H9 (cell line): ENCODE data around the gene NKX2-2. TPM values are rescaled to one million over a fixed set of nuclear protein-coding genes. Genes with fewer than 3 reads are reported as not detected.

ENCODE experiments used
- DNase-seq: peaks from one replicate; pipeline ENCODE4 v3.0.0-alpha.2; 2017
- H2AFZ ChIP-seq: one replicate; pipeline ENCODE4 v1.6.1; 2013; ENCODE audit warnings: mild to moderate bottlenecking, low read length, control low read depth, moderate library complexity
- H2AK5ac ChIP-seq: 2 replicates; pipeline ENCODE4 v1.6.1; 2013; ENCODE audit warnings: low read length, control low read depth, mixed read lengths; ENCODE audit not compliant: insufficient read length
- H2BK120ac ChIP-seq: one replicate; pipeline ENCODE4 v1.6.1; 2013; ENCODE audit warnings: low read depth, mild to moderate bottlenecking, low read length, control low read depth, inconsistent platforms; ENCODE audit not compliant: poor library complexity, severe bottlenecking
- H2BK12ac ChIP-seq: 2 replicates; pipeline ENCODE4 v1.6.1; 2013; ENCODE audit warnings: low read length, control low read depth, mixed read lengths, low read depth; ENCODE audit not compliant: insufficient read length
- H2BK15ac ChIP-seq: 2 replicates; pipeline ENCODE4 v1.6.1; 2013; ENCODE audit warnings: low read depth, low read length, control low read depth
- H2BK20ac ChIP-seq: one replicate; pipeline ENCODE4 v1.6.1; 2013; ENCODE audit warnings: low read depth, mild to moderate bottlenecking, low read length, control low read depth, inconsistent platforms; ENCODE audit not compliant: poor library complexity, severe bottlenecking
- H2BK5ac ChIP-seq: 2 replicates; pipeline ENCODE4 v1.6.1; 2013; ENCODE audit warnings: low read length, control low read depth, mixed read lengths; ENCODE audit not compliant: insufficient read length
- H3K14ac ChIP-seq: 2 replicates; pipeline ENCODE4 v1.6.1; 2013; ENCODE audit warnings: low read length, control low read depth; ENCODE audit not compliant: insufficient read depth
- H3K18ac ChIP-seq: 2 replicates; pipeline ENCODE4 v1.6.1; 2013; ENCODE audit warnings: low read depth, mild to moderate bottlenecking, mixed read lengths, low read length, control low read depth; ENCODE audit not compliant: insufficient read length
- H3K23ac ChIP-seq: 2 replicates; pipeline ENCODE4 v1.6.1; 2013; ENCODE audit warnings: low read length, control low read depth, mixed read lengths, low read depth; ENCODE audit not compliant: insufficient read length
- H3K23me2 ChIP-seq: 2 replicates; pipeline ENCODE4 v1.6.1; 2013; ENCODE audit warnings: low read depth, mild to moderate bottlenecking, mixed read lengths, low read length, control low read depth; ENCODE audit not compliant: insufficient read length, poor library complexity, severe bottlenecking
- H3K27ac ChIP-seq: 2 replicates; pipeline ENCODE4 v1.5.1; 2013; ENCODE audit warnings: low read length, control low read depth, mixed read lengths, low read depth; ENCODE audit not compliant: insufficient read length
- H3K27me3 ChIP-seq: 2 replicates; pipeline ENCODE4 v1.6.1; 2013; ENCODE audit warnings: low read length, control low read depth, inconsistent platforms; ENCODE audit not compliant: insufficient read depth
- H3K4ac ChIP-seq: 2 replicates; pipeline ENCODE4 v1.6.1; 2013; ENCODE audit warnings: low read depth, mild to moderate bottlenecking, control low read depth, inconsistent platforms, low read length, moderate library complexity
- H3K4me1 ChIP-seq: 2 replicates; pipeline ENCODE4 v1.6.1; 2013; ENCODE audit warnings: low read length, control low read depth, inconsistent platforms; ENCODE audit not compliant: insufficient read depth
- H3K4me2 ChIP-seq: 2 replicates; pipeline ENCODE4 v1.6.1; 2013; ENCODE audit warnings: low read length, control low read depth, mixed read lengths; ENCODE audit not compliant: insufficient read length, insufficient read depth
- H3K56ac ChIP-seq: 2 replicates; pipeline ENCODE4 v1.6.1; 2013; ENCODE audit warnings: low read depth, mild to moderate bottlenecking, mixed read lengths, low read length, control low read depth; ENCODE audit not compliant: insufficient read length
- H3K79me1 ChIP-seq: 2 replicates; pipeline ENCODE4 v1.6.1; 2013; ENCODE audit warnings: low read depth, mild to moderate bottlenecking, moderate library complexity, low read length, control low read depth, inconsistent platforms; ENCODE audit not compliant: insufficient read depth, poor library complexity, severe bottlenecking
- H3K79me2 ChIP-seq: 2 replicates; pipeline ENCODE4 v1.6.1; 2013; ENCODE audit warnings: low read length, control low read depth, inconsistent platforms; ENCODE audit not compliant: insufficient read depth
- H3K9ac ChIP-seq: 2 replicates; pipeline ENCODE4 v1.6.1; 2013; ENCODE audit warnings: low read length, control low read depth, mixed read lengths; ENCODE audit not compliant: insufficient read length; ENCODE audit errors: extremely low read depth
- H3K9me3 ChIP-seq: one replicate; pipeline ENCODE4 v1.6.1; 2013; ENCODE audit warnings: low read depth, low read length, inconsistent platforms; ENCODE audit not compliant: control insufficient read depth
- H3T11ph ChIP-seq: one replicate; pipeline ENCODE4 v1.6.1; 2013; ENCODE audit warnings: mild to moderate bottlenecking, low read length, control low read depth, inconsistent platforms
- H4K20me1 ChIP-seq: one replicate; pipeline ENCODE4 v1.6.1; 2013; ENCODE audit not compliant: control insufficient read depth, insufficient read length, insufficient read depth
- H4K5ac ChIP-seq: 2 replicates; pipeline ENCODE4 v1.6.1; 2013; ENCODE audit warnings: low read depth, mild to moderate bottlenecking, mixed read lengths, low read length, control low read depth; ENCODE audit not compliant: insufficient read length
- H4K8ac ChIP-seq: replicated peaks from 2 replicates; pipeline ENCODE4 v1.6.1; 2013; ENCODE audit warnings: low read length, control low read depth, mixed read lengths, low read depth; ENCODE audit not compliant: insufficient read length
- H4K91ac ChIP-seq: 2 replicates; pipeline ENCODE4 v1.6.1; 2013; ENCODE audit warnings: low read depth, mild to moderate bottlenecking, moderate library complexity, mixed read lengths, low read length, control low read depth; ENCODE audit not compliant: insufficient read length
- H3K27ac Mint-ChIP-seq, 3 experiments: 2 replicates in 2 of 3; 3 replicates in 1 of 3; pipeline ENCODE4 v1.8.0; 2020 to 2021; ENCODE audit warnings: mixed read lengths in 3 of 3, mild to moderate bottlenecking in 1 of 3, moderate library complexity in 1 of 3
- H3K27me3 Mint-ChIP-seq: 2 replicates; pipeline ENCODE4 v1.8.0; 2021; ENCODE audit warnings: low read depth, mild to moderate bottlenecking, moderate library complexity, mixed read lengths
- H3K36me3 Mint-ChIP-seq, 3 experiments: 2 replicates in 2 of 3; 3 replicates in 1 of 3; pipeline ENCODE4 v1.8.0; 2020 to 2021; ENCODE audit warnings: low read depth in 3 of 3, mixed read lengths in 3 of 3; ENCODE audit not compliant: insufficient read depth in 1 of 3
- H3K4me1 Mint-ChIP-seq, 2 experiments: 2 replicates each; pipeline ENCODE4 v1.8.0; 2020; ENCODE audit warnings: mixed read lengths in 2 of 2
- H3K4me3 Mint-ChIP-seq, 2 experiments: 2 replicates in 1 of 2; 3 replicates in 1 of 2; pipeline ENCODE4 v1.8.0; 2020 to 2021; ENCODE audit warnings: mild to moderate bottlenecking in 2 of 2, mixed read lengths in 2 of 2, moderate library complexity in 1 of 2
- H3K9me3 Mint-ChIP-seq, 2 experiments: 2 replicates in 1 of 2; 3 replicates in 1 of 2; pipeline ENCODE4 v1.8.0; 2020; ENCODE audit warnings: mild to moderate bottlenecking in 2 of 2, mixed read lengths in 2 of 2, moderate library complexity in 1 of 2
- CTCF ChIP-seq: fragments of 200-600 bp; sonication (generic); conservative IDR thresholded peaks from 3 replicates; pipeline ENCODE4 v1.8.0; 2021; ENCODE audit warnings: antibody characterized with exemption, mild to moderate bottlenecking
- WGBS: extraction: QIAGEN DNeasy Blood & Tissue Kit; methylation state at CpG from one replicate; pipeline ENCODE4 v1.1.7; 2013; ENCODE audit warnings: missing lambda C conversion rate, low lambda C conversion rate, mixed read lengths; ENCODE audit not compliant: insufficient read length; ENCODE audit errors: extremely low coverage; 5-methylcytosine and 5-hydroxymethylcytosine counted together
- total RNA-seq: library from RNA; stranded (reverse); gene quantifications from 2 replicates; pipeline ENCODE4 v1.2.1, GENCODE V29; 2021

NKX2-2 gene
- total RNA-seq, 1 experiment from 2014 or later = not detected

GRCh38 chr20:21528870-21529269 is 15.0 kb upstream of the NKX2-2 start:
- no peak overlapping the region for H3K27ac Mint-ChIP-seq
- Histone ChIP-seq H4K8ac (no peak overlapping the region), H2BK5ac (no peak overlapping the region)

More at GRCh38 chr20:21528870-21529269, 15.0 kb upstream of the NKX2-2 start:
- Histone ChIP-seq H3K23me2 (no peaks in the 10 kb centered on the region), H4K91ac (no peak overlapping the region), H3K18ac (no peak overlapping the region), H3K56ac (no peak overlapping the region), H3K9ac (no peak overlapping the region), H3K27me3 (peaks cover 23% of the 10 kb centered on the region), H2AFZ (no peak overlapping the region), H3K4me1 (no peaks in the 10 kb centered on the region), H3K9me3 (no peaks in the 10 kb centered on the region), H3K79me1 (no peaks in the 10 kb centered on the region), H3K4me2 (no peak overlapping the region), H4K20me1 (no peaks in the 10 kb centered on the region), H2BK12ac (no peak overlapping the region), H2BK120ac (no peak overlapping the region), H3T11ph (no peak overlapping the region), H2BK15ac (no peak overlapping the region), H4K5ac (no peak overlapping the region), H3K23ac (no peak overlapping the region), H3K79me2 (no peaks in the 10 kb centered on the region), H3K14ac (no peak overlapping the region), H3K4ac (no peak overlapping the region), H3K27ac (no peak overlapping the region), H2BK20ac (no peak overlapping the region), H2AK5ac (no peak overlapping the region)
- TF ChIP-seq CTCF = peak; percentile 44; the same call in 2 of the 3 replicates
- Mint-ChIP-seq H3K9me3 (peaks cover 0 to 5% of the 10 kb centered on the region in 2 experiments; a peak in 2 of 5 replicates), H3K27me3 (peaks cover 70% of the 10 kb centered on the region), H3K4me3 (no peak overlapping the region), H3K36me3 (no peaks in the 10 kb centered on the region), H3K4me1 (peaks cover 4 to 6% of the 10 kb centered on the region in 2 experiments)
- peak; percentile 12 for DNase-seq
- WGBS = no CpG with 5 or more reads among the region's 5 CpGs
